HFFc6 (cell line): ENCODE data around the gene PIK3CA. TPM values are rescaled to one million over a fixed set of nuclear protein-coding genes. Genes with fewer than 3 reads are reported as not detected.

ENCODE experiments used
- DNase-seq: peaks from one replicate; pipeline ENCODE4 v3.0.0-alpha.2; 2018
- H3K27ac Mint-ChIP-seq: 2 replicates; pipeline ENCODE4 v1.8.0; 2020; ENCODE audit warnings: mild to moderate bottlenecking, mixed read lengths
- H3K27me3 Mint-ChIP-seq: 2 replicates; pipeline ENCODE4 v1.8.0; 2021; ENCODE audit warnings: mild to moderate bottlenecking, moderate library complexity, mixed read lengths; ENCODE audit not compliant: insufficient read depth
- H3K36me3 Mint-ChIP-seq: 2 replicates; pipeline ENCODE4 v1.8.0; 2021; ENCODE audit warnings: low read depth, mixed read lengths
- H3K4me1 Mint-ChIP-seq: 2 replicates; pipeline ENCODE4 v1.8.0; 2020; ENCODE audit warnings: low read depth, mixed read lengths
- H3K4me3 Mint-ChIP-seq: 2 replicates; pipeline ENCODE4 v1.8.0; 2020; ENCODE audit warnings: mild to moderate bottlenecking, moderate library complexity, mixed read lengths
- H3K9me3 Mint-ChIP-seq: 2 replicates; pipeline ENCODE4 v1.8.0; 2020; ENCODE audit warnings: mild to moderate bottlenecking, mixed read lengths
- CTCF ChIP-seq: fragments of 200-600 bp; sonication (generic); IDR thresholded peaks from 2 replicates; pipeline ENCODE4 v1.5.0; 2021; ENCODE audit warnings: antibody characterized with exemption, mild to moderate bottlenecking
- total RNA-seq, 6 experiments: library from RNA; stranded (reverse); fragmentation: NEBNext Ultra II Directional; extraction: Animal tissue kit (Norgen Biotek cat#: 25700); gene quantifications; 2 replicates in 1 of 6; 3 replicates in 5 of 6; pipeline ENCODE4 v1.2.3, GENCODE V29; 2021

The PIK3CA gene
- total RNA-seq, 6 experiments from 2014 or later = 16.1 to 21.2 (median 19.7) TPM

GRCh38 chr3:179156775-179157174 is 8.6 kb downstream of the PIK3CA start:
- TF ChIP-seq CTCF = no peak
- Mint-ChIP-seq H3K27me3 (no peaks in the 10 kb centered on the region; the same call in 1 of the 2 replicates), H3K9me3 (no peaks in the 10 kb centered on the region), H3K36me3 (no peaks in the 10 kb centered on the region), H3K27ac (no peak overlapping the region), H3K4me3 (no peak overlapping the region), H3K4me1 (peaks cover 45% of the 10 kb centered on the region)
- no peak for DNase-seq

GRCh38 chr3:179158336-179159039 is 10.3 kb downstream of the PIK3CA start:
- no peak overlapping the region for H3K4me3 Mint-ChIP-seq
- H3K4me1 Mint-ChIP-seq = peaks cover 40% of the 10 kb centered on the region
- no peaks in the 10 kb centered on the region for H3K36me3 Mint-ChIP-seq
- DNase-seq = no peak
- H3K27me3 Mint-ChIP-seq = no peaks in the 10 kb centered on the region; the same call in 1 of the 2 replicates
- no peaks in the 10 kb centered on the region for H3K9me3 Mint-ChIP-seq
- TF ChIP-seq CTCF = no peak
- H3K27ac Mint-ChIP-seq = no peak overlapping the region

GRCh38 chr3:179163503-179163902 is 15.3 kb downstream of the PIK3CA start:
- no peak for DNase-seq

GRCh38 chr3:179164857-179165256 is 16.7 kb downstream of the PIK3CA start:
- Mint-ChIP-seq H3K27me3 (no peaks in the 10 kb centered on the region; the same call in 1 of the 2 replicates), H3K9me3 (no peaks in the 10 kb centered on the region), H3K36me3 (no peaks in the 10 kb centered on the region; the same call in 1 of the 2 replicates), H3K27ac (no peak overlapping the region; the same call in 1 of the 2 replicates), H3K4me1 (peaks cover 22% of the 10 kb centered on the region), H3K4me3 (no peak overlapping the region)
- DNase-seq = no peak
- TF ChIP-seq CTCF = no peak

More at GRCh38 chr3:179163503-179163902, 15.3 kb downstream of the PIK3CA start:
- no peak overlapping the region for H3K27ac Mint-ChIP-seq
- TF ChIP-seq CTCF = no peak
- no peak overlapping the region for H3K4me3 Mint-ChIP-seq
- no peaks in the 10 kb centered on the region; the same call in 1 of the 2 replicates for H3K27me3 Mint-ChIP-seq
- H3K36me3 Mint-ChIP-seq = no peaks in the 10 kb centered on the region
- no peaks in the 10 kb centered on the region for H3K9me3 Mint-ChIP-seq
- H3K4me1 Mint-ChIP-seq = peaks cover 25% of the 10 kb centered on the region

GRCh38 chr3:179166561-179167201 is 18.5 kb downstream of the PIK3CA start:
- no peaks in the 10 kb centered on the region for H3K27me3 Mint-ChIP-seq

More at GRCh38 chr3:179166561-179167201, 18.5 kb downstream of the PIK3CA start:
- no peak overlapping the region for H3K4me3 Mint-ChIP-seq
- H3K4me1 Mint-ChIP-seq = peaks cover 16% of the 10 kb centered on the region
- no peaks in the 10 kb centered on the region for H3K9me3 Mint-ChIP-seq
- no peak overlapping the region for H3K27ac Mint-ChIP-seq
- no peak for TF ChIP-seq CTCF
- H3K36me3 Mint-ChIP-seq = peaks cover 9% of the 10 kb centered on the region; the same call in 1 of the 2 replicates
- no peak for DNase-seq
